Measurements from ENCODE around the gene SYNGAP1.
"Not testable (repeated sequence)": the region's sequence is repeated elsewhere in the genome, so short reads cannot be mapped to it uniquely, and the experiment has no call there.

SYNGAP1 gene

DNA sequence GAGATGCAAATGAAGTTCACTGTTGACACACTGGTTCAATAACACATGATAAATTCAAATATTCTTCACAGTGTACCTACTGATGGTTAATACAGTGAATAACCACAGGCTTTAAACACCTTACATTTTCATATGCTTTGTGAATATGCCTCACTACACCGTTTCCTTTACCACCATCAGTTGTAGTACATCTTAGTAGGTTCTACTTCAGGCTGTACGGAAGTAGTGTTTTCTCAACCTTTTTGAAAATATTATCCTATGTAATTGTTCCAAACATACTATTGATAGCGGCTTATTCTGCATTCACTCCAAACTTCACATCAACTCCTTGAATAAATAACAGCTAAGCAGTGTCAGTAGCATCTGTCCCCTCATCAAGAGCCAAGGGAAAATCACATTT is 49.8 kb downstream of the SYNGAP1 start:
- H3K27ac ChIP-seq (ENCODE audit: low read length): no peak overlapping the region
- no peaks in the 10 kb centered on the region for H3K27me3 ChIP-seq (replicated peaks; ENCODE audit: insufficient read depth, low read length)
- no peaks in the 10 kb centered on the region for H3K4me1 ChIP-seq (ENCODE audit: low read length)
- H3K9ac ChIP-seq (ENCODE audit: low read length): no peak overlapping the region
- no peaks in the 10 kb centered on the region for H3K9me3 ChIP-seq (replicated peaks; ENCODE audit: insufficient read depth, low read length)
- no peak overlapping the region for H3K4me2 ChIP-seq (ENCODE audit: low read depth, low read length)
- H3K4me3 ChIP-seq (ENCODE audit: low read length): no peak overlapping the region
- no peaks in the 10 kb centered on the region for H3K9me2 ChIP-seq (replicated peaks; ENCODE audit: insufficient read depth, low read length)
- TF ChIP-seq EZH2phosphoT487 (IDR thresholded peaks at IDR 0.05; ENCODE audit: low read length) (no peak), EZH2 (optimal IDR thresholded peaks at IDR 0.05; ENCODE audit: low read depth, low read length) (no peak)
- TF ChIP-seq, protein P1, sequence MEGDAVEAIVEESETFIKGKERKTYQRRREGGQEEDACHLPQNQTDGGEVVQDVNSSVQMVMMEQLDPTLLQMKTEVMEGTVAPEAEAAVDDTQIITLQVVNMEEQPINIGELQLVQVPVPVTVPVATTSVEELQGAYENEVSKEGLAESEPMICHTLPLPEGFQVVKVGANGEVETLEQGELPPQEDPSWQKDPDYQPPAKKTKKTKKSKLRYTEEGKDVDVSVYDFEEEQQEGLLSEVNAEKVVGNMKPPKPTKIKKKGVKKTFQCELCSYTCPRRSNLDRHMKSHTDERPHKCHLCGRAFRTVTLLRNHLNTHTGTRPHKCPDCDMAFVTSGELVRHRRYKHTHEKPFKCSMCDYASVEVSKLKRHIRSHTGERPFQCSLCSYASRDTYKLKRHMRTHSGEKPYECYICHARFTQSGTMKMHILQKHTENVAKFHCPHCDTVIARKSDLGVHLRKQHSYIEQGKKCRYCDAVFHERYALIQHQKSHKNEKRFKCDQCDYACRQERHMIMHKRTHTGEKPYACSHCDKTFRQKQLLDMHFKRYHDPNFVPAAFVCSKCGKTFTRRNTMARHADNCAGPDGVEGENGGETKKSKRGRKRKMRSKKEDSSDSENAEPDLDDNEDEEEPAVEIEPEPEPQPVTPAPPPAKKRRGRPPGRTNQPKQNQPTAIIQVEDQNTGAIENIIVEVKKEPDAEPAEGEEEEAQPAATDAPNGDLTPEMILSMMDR (IDR thresholded peaks at IDR 0.05; ENCODE audit: low read length): no peak
- H3K36me3 ChIP-seq (replicated peaks; ENCODE audit: insufficient read depth, low read length): no peaks in the 10 kb centered on the region
- H4K20me1 ChIP-seq (ENCODE audit: insufficient read depth, low read length): no peaks in the 10 kb centered on the region
- H3F3A ChIP-seq (ENCODE audit: insufficient read depth, low read length): no peaks in the 10 kb centered on the region
- no peak overlapping the region for H2AFZ ChIP-seq (ENCODE audit: low read length)
- H3K79me2 ChIP-seq (ENCODE audit: low read length): no peaks in the 10 kb centered on the region
- DNase-seq: no peak

DNA sequence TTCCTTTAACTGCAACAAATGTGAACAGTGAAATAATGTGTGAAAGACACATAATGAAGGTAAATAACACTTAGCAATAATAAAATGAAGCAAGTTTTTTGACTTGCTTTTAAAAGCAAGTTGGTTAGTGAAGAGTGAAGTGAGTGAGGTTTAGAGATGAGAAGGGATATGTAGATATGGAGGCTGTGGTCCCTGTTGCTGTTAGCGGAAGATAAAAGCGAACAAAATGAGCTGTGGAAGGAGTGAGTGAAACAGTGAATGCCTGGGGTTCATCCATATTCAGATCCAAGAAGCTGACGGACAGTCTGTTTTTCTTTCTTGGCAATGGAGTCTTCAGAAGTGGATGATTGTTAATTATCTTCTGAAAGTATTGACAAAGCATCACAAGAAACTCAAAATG is 58.0 kb downstream of the SYNGAP1 start:
- no peak for DNase-seq
- Histone ChIP-seq H3K79me2 (ENCODE audit: low read length) (no peaks in the 10 kb centered on the region), H3K9me3 (replicated peaks; ENCODE audit: insufficient read depth, low read length) (no peaks in the 10 kb centered on the region), H3K4me3 (ENCODE audit: low read length) (no peak overlapping the region), H3K27me3 (replicated peaks; ENCODE audit: insufficient read depth, low read length) (no peaks in the 10 kb centered on the region), H3K36me3 (replicated peaks; ENCODE audit: insufficient read depth, low read length) (no peaks in the 10 kb centered on the region), H3K9me2 (replicated peaks; ENCODE audit: insufficient read depth, low read length) (no peaks in the 10 kb centered on the region), H3K4me1 (ENCODE audit: low read length) (no peaks in the 10 kb centered on the region), H3F3A (ENCODE audit: insufficient read depth, low read length) (no peaks in the 10 kb centered on the region), H4K20me1 (ENCODE audit: insufficient read depth, low read length) (no peaks in the 10 kb centered on the region), H3K27ac (ENCODE audit: low read length) (no peak overlapping the region), H3K4me2 (ENCODE audit: low read depth, low read length) (no peak overlapping the region), H2AFZ (ENCODE audit: low read length) (no peak overlapping the region), H3K9ac (ENCODE audit: low read length) (no peak overlapping the region)
- TF ChIP-seq EZH2 (optimal IDR thresholded peaks at IDR 0.05; ENCODE audit: low read depth, low read length) (no peak), EZH2phosphoT487 (IDR thresholded peaks at IDR 0.05; ENCODE audit: low read length) (no peak)
- TF ChIP-seq, protein P1 (IDR thresholded peaks at IDR 0.05; ENCODE audit: low read length): no peak

DNA sequence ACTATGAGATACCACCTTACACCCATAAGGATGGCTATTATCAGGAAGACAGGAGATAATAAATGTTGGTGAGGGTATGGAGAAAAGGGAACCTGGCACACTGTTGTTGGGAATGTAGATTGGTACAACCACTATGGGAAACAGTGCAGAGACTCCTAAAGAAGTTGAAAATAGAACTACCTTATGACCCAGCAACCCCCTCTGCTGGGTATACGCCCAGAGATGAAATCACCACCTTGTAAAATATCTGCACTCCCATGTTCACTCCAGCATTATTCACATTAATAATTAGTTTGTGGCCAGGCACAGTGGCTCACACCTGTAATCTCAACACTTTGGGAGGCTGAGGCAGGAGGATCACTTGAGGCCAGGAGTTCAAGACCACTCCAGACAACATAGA is 61.3 kb downstream of the SYNGAP1 start:
- Histone ChIP-seq H3K4me2 (ENCODE audit: low read depth, low read length) (no peak overlapping the region), H3K4me1 (ENCODE audit: low read length) (no peaks in the 10 kb centered on the region), H3K27ac (ENCODE audit: low read length) (no peak overlapping the region), H3K79me2 (ENCODE audit: low read length) (no peaks in the 10 kb centered on the region), H3K9ac (ENCODE audit: low read length) (no peak overlapping the region), H4K20me1 (ENCODE audit: insufficient read depth, low read length) (no peaks in the 10 kb centered on the region), H3K9me2 (replicated peaks; ENCODE audit: insufficient read depth, low read length) (no peaks in the 10 kb centered on the region), H3K9me3 (replicated peaks; ENCODE audit: insufficient read depth, low read length) (no peaks in the 10 kb centered on the region), H3K27me3 (replicated peaks; ENCODE audit: insufficient read depth, low read length) (no peaks in the 10 kb centered on the region), H3F3A (ENCODE audit: insufficient read depth, low read length) (no peaks in the 10 kb centered on the region), H2AFZ (ENCODE audit: low read length) (no peak overlapping the region), H3K4me3 (ENCODE audit: low read length) (no peak overlapping the region), H3K36me3 (replicated peaks; ENCODE audit: insufficient read depth, low read length) (no peaks in the 10 kb centered on the region)
- DNase-seq: no peak
- TF ChIP-seq EZH2 (optimal IDR thresholded peaks at IDR 0.05; ENCODE audit: low read depth, low read length) (no peak), EZH2phosphoT487 (IDR thresholded peaks at IDR 0.05; ENCODE audit: low read length) (no peak)
- TF ChIP-seq, protein P1 (IDR thresholded peaks at IDR 0.05; ENCODE audit: low read length): no peak

DNA sequence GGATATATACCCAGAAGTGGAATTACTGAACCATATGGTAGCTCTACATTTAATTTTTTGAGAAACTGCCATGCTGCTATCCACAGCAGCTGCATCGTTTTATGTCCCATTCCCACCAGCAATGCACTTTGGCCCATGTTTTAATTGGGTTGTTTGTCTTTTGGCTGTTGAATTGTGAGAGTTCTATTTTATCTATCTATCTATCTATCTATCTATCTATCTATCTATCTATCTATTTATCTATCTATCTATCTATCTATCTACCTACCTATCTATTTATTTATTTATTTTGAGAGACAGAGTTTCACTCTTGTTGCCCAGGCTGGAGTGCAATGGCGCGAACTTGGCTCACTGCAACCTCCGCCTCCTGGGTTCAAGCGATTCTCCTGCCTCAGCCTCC is 62.8 kb downstream of the SYNGAP1 start:
- H4K20me1 ChIP-seq (ENCODE audit: insufficient read depth, low read length); H2AFZ ChIP-seq (ENCODE audit: low read length); H3K4me3 ChIP-seq (ENCODE audit: low read length); H3K9ac ChIP-seq (ENCODE audit: low read length); H3K4me1 ChIP-seq (ENCODE audit: low read length); H3K79me2 ChIP-seq (ENCODE audit: low read length); H3K9me3 ChIP-seq (replicated peaks; ENCODE audit: insufficient read depth, low read length); H3F3A ChIP-seq (ENCODE audit: insufficient read depth, low read length); H3K27me3 ChIP-seq (replicated peaks; ENCODE audit: insufficient read depth, low read length); H3K27ac ChIP-seq (ENCODE audit: low read length); H3K9me2 ChIP-seq (replicated peaks; ENCODE audit: insufficient read depth, low read length); H3K4me2 ChIP-seq (ENCODE audit: low read depth, low read length); H3K36me3 ChIP-seq (replicated peaks; ENCODE audit: insufficient read depth, low read length); DNase-seq: not testable (repeated sequence)

All from MM.1S (cell line).